Colon (tissue), 2 donors: ENCODE results near the gene TAAR1.
"Not testable (repeated sequence)": the region's sequence is repeated elsewhere in the genome, so short reads cannot be mapped to it uniquely, and the experiment has no call there.

Experiments
- FAIRE-seq: peaks from 2 replicates; lab custom pipeline; 2012; peaks lifted over from hg19 to GRCh38; lab: Jason Lieb, UNC
- donor health status: control.
- donor health status: control.

TAAR1 gene

DNA sequence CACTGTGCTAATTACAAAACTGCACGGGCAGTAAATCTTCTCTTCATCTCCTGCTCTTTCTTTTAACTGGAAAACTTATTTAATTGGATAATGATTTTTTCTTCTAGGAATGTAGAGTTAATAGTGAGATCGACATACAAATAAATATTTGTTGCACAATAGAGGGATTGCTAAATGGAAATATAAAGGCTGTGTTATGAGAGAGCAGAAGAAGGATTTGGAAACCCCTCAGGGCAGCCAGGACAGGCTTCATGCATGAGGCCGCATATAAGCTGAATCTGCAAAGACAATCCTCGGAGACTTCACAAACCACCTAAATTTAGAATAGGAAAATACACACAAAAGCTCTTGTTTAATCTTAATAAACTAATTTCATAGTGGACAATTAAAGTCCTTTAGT, 2.9 kb upstream of the TAAR1 start:
- no peak for FAIRE-seq

DNA sequence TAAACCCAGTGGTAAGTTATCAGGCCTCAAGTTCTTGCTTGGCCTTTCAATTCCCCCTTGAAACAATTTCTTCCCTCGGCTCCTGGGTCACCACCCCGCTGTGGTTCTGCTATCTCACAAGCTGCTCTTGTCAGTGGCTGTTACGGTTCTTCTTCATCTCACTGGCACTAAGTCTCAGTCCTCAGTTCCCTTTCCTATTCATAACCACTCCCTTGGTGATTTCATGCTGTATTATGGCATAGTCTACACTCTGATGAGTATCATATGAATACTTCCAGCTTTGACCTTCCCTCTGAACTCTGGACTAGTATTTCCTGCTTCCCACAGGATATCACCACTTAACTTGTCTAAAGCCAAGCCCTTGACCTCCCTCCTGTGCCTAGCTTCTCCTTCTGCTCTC, 7.9 kb downstream of the TAAR1 start:
- no peak for FAIRE-seq

DNA sequence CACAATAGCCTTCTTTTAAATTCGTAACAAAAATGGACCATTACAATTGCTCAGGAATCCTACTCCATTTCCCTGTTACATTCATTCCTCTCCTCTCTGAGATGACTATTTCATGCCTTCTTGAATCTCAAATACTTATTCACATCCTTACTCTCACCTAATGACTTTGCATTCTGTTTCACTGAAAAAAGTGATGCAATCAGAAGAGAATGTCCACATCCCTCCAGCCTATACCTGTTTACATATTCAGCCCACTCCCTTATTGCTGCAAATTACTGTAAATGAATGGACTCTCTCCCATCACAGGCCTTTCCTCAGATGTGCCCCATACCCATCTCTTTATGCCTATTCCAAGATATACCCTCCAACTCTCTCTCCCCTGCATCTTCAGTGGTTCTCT, 8.6 kb downstream of the TAAR1 start:
- no peak for FAIRE-seq

DNA sequence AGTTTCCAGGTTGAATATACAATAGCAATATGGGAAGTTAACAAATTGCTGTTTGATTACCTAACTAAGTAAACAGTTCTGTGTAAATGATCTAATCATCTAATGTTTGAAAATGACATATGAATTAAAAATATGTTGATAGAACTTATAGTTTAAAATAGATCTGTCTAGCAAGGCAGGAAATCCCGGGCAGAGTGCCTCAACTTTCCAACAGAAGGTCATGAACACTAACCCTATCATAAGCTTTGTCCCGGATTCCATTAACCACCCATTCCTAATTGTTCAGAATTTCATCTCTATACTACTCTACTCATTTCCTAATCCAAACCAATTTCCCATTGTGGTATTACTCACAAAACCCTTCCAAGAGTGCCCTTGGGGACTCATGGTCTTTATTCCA, 10.2 kb downstream of the TAAR1 start:
- FAIRE-seq: no peak

DNA sequence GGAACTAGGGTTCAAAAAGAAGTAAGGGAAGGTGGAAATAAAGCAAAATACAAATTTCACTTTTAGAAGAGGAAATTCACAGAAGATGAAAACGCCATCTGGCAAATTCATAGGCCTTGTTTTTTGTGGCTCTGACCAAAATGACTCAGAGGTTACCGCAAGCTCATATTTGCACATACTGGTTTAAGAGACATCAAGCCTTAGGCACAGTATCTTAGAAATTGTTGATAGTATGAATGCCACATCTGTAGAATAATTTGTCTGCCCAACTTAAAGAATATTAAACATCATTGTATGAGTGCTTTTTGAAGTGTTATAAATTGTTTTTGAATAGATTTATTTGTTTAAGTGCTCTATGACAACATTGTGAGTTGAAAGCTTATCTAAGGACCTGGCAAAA, 10.6 kb downstream of the TAAR1 start:
- FAIRE-seq: no peak

DNA sequence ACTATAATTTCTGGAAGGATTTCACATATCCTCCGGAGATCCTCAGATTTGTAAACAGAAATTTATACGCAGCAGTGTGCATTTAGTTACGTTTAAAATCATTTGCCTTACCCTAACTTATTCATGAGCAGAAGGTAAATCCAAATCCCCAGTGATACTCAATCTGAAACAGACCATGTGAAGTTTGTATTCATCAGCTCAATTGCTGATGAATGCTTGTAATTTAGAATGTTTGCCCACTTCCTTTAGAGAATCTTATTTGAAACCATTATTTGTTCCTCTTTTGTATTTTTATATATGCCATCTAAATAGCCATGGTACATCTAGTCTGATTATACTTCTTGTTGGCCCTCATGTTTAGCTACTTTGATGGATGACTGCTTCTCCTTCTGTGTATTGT, 15.4 kb downstream of the TAAR1 start:
- no peak for FAIRE-seq

DNA sequence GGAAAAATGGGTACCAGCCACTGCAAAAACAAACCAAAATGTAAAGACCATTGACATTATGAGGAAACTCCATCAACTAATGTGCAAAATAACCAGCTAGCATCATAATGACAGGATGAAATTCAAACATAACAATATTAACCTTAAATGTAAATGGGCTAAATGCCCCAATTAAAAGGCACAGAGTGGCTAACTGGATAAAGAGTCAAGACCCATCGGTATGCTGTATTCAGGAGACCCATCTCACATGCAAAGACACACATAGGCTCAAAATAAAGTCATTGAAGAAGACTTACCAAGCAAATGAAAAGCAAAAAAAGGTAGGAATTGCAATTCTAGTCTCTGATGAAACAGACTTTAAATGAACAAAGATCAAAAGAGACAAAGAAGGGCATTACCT, 21.8 kb downstream of the TAAR1 start:
- not testable (repeated sequence) for FAIRE-seq

DNA sequence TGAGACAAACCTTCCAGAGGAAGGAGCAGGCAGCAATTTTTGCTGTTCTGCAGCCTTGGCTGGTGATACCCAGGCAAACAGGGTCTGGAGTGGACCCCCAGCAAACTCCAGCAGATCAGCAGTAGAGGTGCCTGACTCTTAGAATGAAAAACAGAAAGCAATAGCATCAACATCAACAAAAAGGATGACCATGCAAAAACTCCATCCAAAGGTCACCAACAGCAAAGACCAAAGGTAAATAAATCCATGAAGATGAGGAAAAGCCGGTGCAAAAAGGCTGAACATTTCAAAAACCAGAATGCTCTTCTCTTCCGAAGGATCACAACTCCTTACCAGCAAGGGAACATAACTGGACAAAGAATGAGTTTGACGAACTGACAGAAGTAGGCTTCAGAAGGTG, 23.1 kb downstream of the TAAR1 start:
- not testable (repeated sequence) for FAIRE-seq

DNA sequence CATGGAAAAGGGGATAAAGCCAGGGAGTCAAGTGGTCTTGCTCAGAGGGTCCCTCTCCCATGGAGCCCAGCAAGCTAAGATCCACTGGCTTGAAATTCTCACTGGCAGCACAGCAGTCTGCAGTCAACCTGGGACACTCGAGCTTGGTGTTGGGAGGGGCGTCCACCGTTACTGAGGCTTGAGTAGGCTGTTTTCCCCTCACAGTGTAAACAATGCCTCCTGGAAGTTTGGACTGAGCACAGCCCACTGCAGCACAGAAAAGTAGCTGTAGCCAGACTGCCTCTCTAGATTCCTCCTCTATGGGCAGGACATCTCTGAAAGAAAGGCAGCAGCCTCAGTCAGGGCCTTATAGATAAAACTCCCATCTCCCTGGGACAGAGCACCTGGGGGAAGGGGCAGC, 23.7 kb downstream of the TAAR1 start:
- FAIRE-seq: not testable (repeated sequence)

DNA sequence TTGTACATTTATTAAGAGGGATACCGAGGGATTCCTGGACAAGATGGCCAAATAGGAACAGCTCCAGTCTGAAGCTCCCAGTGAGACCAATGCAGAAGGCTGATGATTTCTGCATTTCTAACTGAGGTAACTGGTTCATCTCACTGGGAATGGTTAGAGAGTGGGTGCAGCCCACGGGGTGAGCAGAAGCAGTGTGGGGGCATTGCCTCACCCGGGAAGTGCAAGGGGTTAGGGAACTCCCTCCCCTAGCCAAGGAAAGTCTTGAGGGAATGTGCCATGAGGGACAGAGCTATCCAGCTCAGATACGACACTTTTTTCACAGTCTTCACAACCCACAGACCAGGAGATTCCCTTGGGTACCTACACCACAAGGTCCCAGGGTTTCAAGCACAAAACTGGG, 24.2 kb downstream of the TAAR1 start:
- FAIRE-seq: no peak

DNA sequence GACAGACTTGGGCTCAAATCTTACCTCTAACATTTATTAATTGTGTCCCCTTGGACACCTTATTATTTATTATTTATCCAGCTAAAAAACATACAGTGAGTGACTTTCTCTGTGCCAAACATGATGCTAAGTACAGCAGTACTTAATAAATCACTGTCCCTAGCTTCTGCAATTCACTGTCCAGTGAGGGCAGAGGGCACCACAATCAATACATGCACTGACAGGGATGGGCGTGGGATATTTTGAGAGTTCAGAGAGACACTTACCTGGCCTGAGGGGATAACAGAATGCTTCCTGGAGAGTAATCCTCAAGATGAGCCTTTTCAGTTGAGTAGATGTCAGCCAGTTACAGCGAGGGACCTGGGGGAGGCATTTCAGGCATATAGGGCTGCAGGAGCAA, 25.6 kb downstream of the TAAR1 start:
- FAIRE-seq: no peak

DNA sequence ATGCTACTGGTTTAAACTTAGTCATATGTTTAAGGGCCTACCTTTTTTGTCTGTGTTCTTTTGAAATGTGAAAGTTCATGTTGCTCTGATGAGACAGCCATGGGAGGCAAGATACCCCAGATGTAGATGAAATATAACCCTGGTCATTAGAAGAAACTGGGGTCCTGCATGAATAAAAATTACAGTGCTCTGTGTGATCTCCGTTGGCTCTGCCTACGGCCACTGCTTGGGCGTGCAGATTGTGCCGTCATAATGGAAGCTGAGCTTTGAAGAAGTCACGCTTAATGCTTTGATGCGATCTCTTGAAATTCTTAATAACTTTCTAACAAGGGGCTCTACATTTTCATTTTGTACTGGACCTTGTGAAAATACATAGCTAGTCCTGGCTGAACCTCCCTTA, 34.8 kb downstream of the TAAR1 start, which contains the start of gene TAAR2:
TAAR2 (minus strand) TSS at position 101 of the 400 bp plus-strand sequence; CDS start at position 101, 0 bp downstream.
- FAIRE-seq: no peak

DNA sequence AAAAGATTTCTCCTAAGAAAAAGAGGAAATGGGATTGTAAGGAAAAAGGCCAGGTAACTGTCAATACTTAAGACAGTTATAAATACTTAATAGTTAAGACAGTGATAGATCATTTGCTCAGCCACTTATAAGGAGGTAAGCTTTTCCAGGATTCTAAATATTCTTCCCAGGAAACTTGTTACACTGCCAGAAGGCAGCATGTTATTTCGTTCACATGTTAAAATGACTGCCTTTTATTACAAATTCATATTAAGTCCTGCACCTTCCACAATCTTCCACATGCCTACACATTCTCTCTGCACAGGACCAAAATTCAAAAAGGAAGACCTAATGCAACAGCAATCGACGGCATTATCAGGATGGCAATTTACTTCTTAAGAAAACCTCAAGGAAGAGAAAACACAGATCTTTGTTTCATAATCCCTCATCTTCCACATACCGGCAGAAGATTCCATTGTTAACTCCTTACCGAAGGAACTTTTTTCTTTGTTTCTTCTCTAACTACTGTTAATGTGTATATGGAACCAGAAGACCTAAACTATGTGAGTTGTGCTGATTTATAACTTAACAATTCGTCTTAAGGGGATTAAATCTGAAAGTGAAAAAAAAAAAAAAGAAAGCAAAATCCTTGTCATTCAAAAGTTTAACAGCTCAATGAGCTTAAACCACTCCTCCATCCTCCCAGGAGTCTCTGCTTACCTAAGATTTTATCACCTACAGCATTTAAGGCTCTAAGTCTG, 35.7 kb downstream of the TAAR1 start:
- FAIRE-seq: no peak

DNA sequence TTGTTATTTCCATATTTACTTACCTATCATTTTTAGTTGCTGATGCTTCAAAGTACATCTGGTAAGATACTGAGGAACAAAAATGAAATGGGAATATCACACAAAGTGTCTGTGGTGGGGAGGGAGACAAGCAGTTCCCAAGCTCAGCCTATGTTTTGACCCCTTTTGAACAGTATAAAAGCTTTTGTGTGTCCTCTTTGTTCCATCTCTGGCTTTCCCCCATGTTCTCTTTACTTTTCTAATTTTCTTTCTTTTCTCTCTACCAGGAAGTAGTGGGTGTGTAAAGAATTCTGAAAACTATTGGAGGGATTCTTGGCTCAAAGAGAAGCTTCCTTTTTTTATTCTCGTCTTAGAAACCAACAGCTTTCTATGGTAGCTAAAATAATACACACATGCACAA, 42.3 kb downstream of the TAAR1 start:
- FAIRE-seq: no peak

DNA sequence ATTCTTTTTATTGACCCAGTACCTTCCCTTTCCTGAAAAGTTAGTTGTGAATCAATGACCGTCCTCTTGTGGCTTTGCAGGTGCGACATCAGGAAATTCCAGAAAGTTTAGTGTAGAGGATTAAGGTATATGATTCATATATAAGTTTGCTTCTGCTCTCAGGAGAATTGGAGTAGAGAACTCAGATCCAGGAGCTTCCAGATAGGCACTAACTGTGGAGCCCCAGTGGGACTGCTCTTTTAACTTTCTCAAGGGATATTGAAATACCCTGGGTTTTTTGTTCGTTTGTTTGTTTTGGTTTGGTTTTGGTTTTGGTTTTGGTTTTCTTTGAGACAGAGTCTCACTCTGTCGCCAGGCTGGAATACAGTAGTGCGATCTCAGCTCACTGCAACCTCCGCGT, 44.4 kb downstream of the TAAR1 start:
- FAIRE-seq: no peak

DNA sequence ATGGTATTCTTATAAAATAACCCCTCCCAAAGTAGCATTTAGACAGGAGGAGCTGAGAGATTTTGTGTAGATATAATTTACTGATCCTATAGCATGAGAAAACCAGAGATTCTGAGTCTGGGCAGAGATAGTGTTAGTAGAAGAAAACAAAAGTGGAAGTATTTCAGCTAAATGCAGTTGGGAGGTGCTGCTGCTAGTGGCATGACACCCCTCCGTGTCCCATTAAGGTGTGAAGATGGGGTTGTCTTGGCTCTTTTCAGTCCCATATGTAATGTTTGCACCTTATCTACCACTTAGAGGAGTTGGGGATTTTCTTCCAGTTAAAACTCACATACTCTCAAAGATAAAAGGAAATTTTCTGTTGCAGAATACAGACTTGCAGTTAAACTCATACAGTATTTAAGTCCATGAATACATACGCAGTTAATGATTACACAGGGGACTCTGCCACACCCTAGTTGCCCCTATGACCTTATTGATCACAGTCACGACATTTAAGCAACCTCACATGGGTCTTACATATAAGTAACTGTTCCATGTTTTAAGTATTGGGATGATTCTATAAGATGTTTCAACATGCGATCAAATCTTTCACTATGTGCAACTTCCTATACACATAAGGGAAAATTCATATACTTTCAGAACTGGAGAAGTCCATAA, 46.4 kb downstream of the TAAR1 start:
- FAIRE-seq: no peak

DNA sequence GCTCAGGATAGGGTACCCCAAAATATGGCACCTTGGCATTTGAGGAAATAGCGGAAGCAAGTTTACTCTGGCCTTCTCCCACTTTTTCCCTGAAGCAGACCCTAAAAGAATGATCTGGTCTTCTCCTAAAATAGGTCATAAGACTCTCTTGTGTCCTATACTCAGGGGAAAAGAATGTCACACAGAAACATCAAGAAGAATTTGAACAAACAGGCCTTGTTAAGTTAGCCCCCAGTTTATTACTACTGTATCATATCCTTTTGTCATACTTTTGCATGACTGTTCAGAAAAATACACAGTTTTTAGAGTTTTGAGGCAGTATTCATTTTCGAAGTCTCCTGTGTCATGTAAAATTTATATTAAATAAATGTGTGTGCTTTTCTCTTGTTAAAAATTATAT, 47.4 kb downstream of the TAAR1 start:
- no peak for FAIRE-seq

DNA sequence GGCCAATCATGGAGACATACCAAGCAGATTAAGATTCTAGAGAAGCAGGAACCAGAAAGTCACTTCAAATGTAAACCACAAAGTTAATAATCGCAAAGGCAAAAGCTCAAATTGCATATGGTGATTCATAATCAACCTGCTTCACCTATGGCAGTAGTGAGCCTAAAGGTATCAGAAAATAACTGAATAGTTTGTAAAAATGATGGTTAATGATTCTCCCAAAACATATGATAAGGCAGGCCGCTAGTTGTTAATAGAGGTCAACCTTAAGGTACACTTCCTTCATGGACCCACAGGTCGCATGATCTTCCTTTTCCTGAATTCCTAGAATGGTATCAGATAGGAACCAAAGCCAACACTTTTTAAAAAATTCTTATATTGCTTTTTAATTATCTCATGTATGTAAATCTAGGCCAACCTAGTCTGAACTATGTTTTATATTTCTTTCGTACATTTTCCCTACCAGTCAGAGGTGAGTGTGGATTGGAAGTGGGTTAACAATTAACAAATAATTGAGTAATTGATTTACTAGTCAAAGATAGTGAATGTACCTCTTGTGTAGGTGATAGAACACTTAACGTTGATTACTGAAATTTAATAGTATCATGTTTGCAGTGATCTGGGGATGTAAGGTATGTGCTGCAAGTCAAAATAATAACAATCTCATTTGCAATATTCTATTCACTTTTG, 51.3 kb downstream of the TAAR1 start:
- FAIRE-seq: no peak

DNA sequence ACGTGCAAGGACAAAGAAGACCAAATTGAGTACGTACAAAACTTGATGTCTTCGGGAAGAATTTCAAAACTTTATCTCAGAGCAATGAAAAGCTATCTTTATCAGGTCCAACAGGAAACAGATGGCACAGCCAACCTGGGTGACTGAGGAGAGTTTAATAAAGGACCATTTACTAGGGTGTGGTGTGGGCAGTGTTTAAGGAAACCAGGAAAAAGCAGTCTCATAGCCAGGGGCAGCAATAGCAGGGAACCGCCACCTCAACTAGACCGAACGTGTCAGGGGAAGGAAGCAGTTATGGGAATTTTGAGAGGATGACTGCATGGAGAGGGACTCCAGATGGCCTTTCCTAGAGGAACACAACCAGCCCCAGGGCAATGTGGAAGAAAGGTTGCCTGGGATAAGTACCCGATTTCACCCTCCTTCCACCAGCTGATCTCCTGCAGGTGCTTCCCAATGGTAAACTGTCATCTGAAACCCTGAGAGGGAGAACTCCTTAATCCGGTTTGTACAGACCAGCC, 54.3 kb downstream of the TAAR1 start:
- FAIRE-seq: no peak

DNA sequence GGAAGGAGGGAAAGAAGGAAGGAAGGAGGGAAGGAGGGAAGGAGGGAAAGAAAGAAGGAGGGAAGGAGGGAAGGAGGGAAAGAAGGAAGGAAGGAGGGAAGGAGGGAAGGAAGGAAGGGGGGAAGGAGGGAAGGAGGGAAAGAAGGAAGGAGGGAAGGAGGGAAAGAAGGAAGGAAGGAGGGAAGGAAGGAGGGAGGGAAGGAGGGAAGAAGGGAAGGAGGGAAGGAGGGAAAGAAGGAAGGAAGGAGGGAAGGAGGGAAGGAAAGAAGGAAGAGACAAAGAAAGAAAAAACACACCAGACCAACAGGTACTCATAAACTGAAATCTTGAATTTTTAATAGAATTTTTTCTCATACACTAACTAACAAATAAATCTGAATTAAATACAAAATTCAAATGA, 58.1 kb downstream of the TAAR1 start:
- FAIRE-seq: not testable (repeated sequence)

DNA sequence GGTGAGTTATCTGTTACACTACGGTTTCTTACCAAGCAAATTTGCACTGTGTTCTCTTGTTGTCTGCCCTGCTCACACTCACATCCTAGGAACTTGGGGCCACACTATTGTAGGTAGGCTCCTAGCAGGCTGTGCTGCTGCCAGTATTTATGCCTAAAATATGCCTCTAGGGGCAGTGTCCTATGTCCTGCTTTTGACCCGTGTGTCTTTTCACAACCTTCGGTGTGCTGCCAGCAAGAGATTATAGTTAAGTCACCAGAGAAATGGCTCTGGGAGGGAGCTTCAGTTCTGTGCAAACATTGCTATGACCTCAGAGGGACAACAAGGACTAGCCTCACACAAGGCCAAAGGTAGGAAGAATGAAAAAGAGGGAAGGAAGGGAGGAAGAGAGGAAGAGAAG, 60.5 kb downstream of the TAAR1 start:
- FAIRE-seq: no peak

DNA sequence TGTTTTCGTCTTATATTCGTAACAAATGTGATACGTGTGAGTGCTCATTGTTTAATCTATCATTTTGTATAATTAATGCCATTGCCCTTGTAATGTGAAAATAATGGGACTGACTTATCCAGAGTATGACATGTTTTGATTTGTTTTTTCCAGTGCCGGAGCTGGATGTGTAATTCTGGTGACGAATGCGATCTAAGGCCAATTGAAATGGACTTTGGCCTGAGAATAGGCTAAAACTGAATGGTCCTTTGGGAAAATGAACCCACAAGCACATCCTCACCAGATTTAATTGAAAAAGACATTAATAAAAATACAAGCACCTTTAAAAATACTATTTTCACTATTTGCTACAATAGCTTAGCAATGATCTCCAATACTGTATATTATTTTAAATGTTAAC, 62.8 kb downstream of the TAAR1 start:
- FAIRE-seq: no peak
